PC-9 (cell line): ENCODE results near the gene CD28. TPM values are rescaled to one million over a fixed set of nuclear protein-coding genes. Genes with fewer than 3 reads are reported as not detected.

Source experiments
- BruUV-seq: library from RNA; stranded (reverse); fragments of 400-500 nt; replicated peaks from 2 replicates; lab custom pipeline; 2021; lab: Mats Ljungman, UMichigan
- CTCF ChIA-PET: fragments of 300-600 bp; sonication (Branson Sonifier 250); formaldehyde crosslinking; loops from one replicate; lab custom pipeline; 2022; ENCODE audit warnings: antibody characterized with exemption; lab: Charles Lee
- POLR2A ChIA-PET: fragments of 300-600 bp; sonication (Branson Sonifier 250); formaldehyde crosslinking; loops from one replicate; lab custom pipeline; 2022; ENCODE audit warnings: antibody characterized with exemption; ENCODE audit not compliant: unreplicated experiment; lab: Charles Lee
- DNase-seq, 2 experiments: peaks; one replicate each; pipeline versions ENCODE4 v3.0.0 to v3.0.0-alpha.2; 2015 to 2022; ENCODE audit warnings: mixed read lengths in 1 of 2
- H2AFZ ChIP-seq: fragments of 200-600 bp; sonication (generic); 2 replicates; pipeline ENCODE4 v1.8.1; 2017; ENCODE audit warnings: antibody characterized with exemption
- H3F3A ChIP-seq: fragments of 200-600 bp; sonication (generic); 2 replicates; pipeline ENCODE4 v1.8.1; 2017; ENCODE audit warnings: antibody characterized with exemption, mild to moderate bottlenecking, low read depth; ENCODE audit not compliant: insufficient read depth
- H3K27ac ChIP-seq: fragments of 200-600 bp; sonication (generic); 2 replicates; pipeline ENCODE4 v1.6.1; 2016; ENCODE audit warnings: mixed run types
- H3K27me3 ChIP-seq: fragments of 200-600 bp; sonication (generic); 2 replicates; pipeline ENCODE4 v1.6.1; 2016; ENCODE audit warnings: low read depth, mixed run types; ENCODE audit not compliant: insufficient read depth
- H3K36me3 ChIP-seq: fragments of 200-600 bp; sonication (generic); 2 replicates; pipeline ENCODE4 v1.6.1; 2016; ENCODE audit warnings: low read depth, mixed run types
- H3K4me1 ChIP-seq: fragments of 200-600 bp; sonication (generic); replicated peaks from 2 replicates; pipeline ENCODE4 v1.6.1; 2016; ENCODE audit warnings: mixed run types; ENCODE audit not compliant: insufficient read depth
- H3K4me2 ChIP-seq: fragments of 200-600 bp; sonication (generic); 2 replicates; pipeline ENCODE4 v1.6.1; 2017; ENCODE audit warnings: mixed run types
- H3K4me3 ChIP-seq: fragments of 200-600 bp; sonication (generic); 2 replicates; pipeline ENCODE4 v1.6.1; 2016; ENCODE audit warnings: mixed run types
- H3K79me2 ChIP-seq: fragments of 200-600 bp; sonication (generic); 2 replicates; pipeline ENCODE4 v1.6.1; 2017; ENCODE audit warnings: low read depth, mixed run types
- H3K9me2 ChIP-seq: fragments of 200-600 bp; sonication (generic); 2 replicates; pipeline ENCODE4 v1.8.1; 2017; ENCODE audit warnings: mild to moderate bottlenecking; ENCODE audit not compliant: insufficient read depth
- H3K9me3 ChIP-seq: fragments of 200-600 bp; sonication (generic); 2 replicates; pipeline ENCODE4 v1.8.1; 2016; ENCODE audit warnings: low read depth; ENCODE audit not compliant: insufficient read depth
- H4K20me1 ChIP-seq: fragments of 200-600 bp; sonication (generic); 2 replicates; pipeline ENCODE4 v1.8.1; 2017; ENCODE audit not compliant: insufficient read depth
- CTCF ChIP-seq: fragments of 200-600 bp; sonication (generic); conservative IDR thresholded peaks from 2 replicates; pipeline ENCODE4 v1.6.1; 2017; ENCODE audit warnings: mixed run types, antibody characterized with exemption, mild to moderate bottlenecking, moderate library complexity
- EZH2 ChIP-seq: fragments of 200-600 bp; sonication (generic); IDR thresholded peaks from 2 replicates; pipeline ENCODE4 v1.8.0; 2017; ENCODE audit warnings: antibody characterized with exemption, low read depth
- intact Hi-C: fragments of 100-400 bp; cut with micrococcal nuclease; formaldehyde crosslinking; loops from one replicate; pipeline ENCODE4 v1.10.0; 2022; ENCODE audit not compliant: unreplicated experiment
- total RNA-seq: library from RNA; stranded (reverse); gene quantifications from 2 replicates; pipeline ENCODE4 v1.2.3, GENCODE V29; 2021

The CD28 gene
- total RNA-seq, 1 experiment from 2014 or later, result not detected

- no peak overlapping the region for H2AFZ ChIP-seq
- no peak overlapping the region for H3K27ac ChIP-seq
- POLR2A ChIA-PET, result no interaction called here
- intact Hi-C loops, result no loop called here
- H3K27me3 ChIP-seq, result no peaks in the 10 kb centered on the region
- BruUV-seq, result no TSS peak
- no peaks in the 10 kb centered on the region for H3K4me1 ChIP-seq
- no peaks in the 10 kb centered on the region for H3K79me2 ChIP-seq
- H3K4me2 ChIP-seq, result no peak overlapping the region
- H3K9me3 ChIP-seq, result no peaks in the 10 kb centered on the region
- DNase-seq, result no peak
- no peaks in the 10 kb centered on the region for H3F3A ChIP-seq
- H3K36me3 ChIP-seq, result no peaks in the 10 kb centered on the region
- no peaks in the 10 kb centered on the region for H4K20me1 ChIP-seq
- CTCF ChIA-PET, result no interaction called here
- TF ChIP-seq CTCF, result no peak
- no peak for TF ChIP-seq EZH2
- no peak overlapping the region for H3K4me3 ChIP-seq
- H3K9me2 ChIP-seq, result no peaks in the 10 kb centered on the region
Measured at GRCh38 chr2:203661279-203661908, 45.0 kb upstream of the CD28 start.

- intact Hi-C loops, result no loop called here
- Histone ChIP-seq H3K9me3 (no peaks in the 10 kb centered on the region), H3K79me2 (no peaks in the 10 kb centered on the region), H4K20me1 (no peaks in the 10 kb centered on the region), H3K9me2 (no peaks in the 10 kb centered on the region), H3K4me1 (no peaks in the 10 kb centered on the region), H3K27me3 (no peaks in the 10 kb centered on the region), H3F3A (no peaks in the 10 kb centered on the region), H3K4me2 (no peak overlapping the region), H3K4me3 (no peak overlapping the region), H3K27ac (no peak overlapping the region), H2AFZ (no peak overlapping the region), H3K36me3 (no peaks in the 10 kb centered on the region)
- no peak for DNase-seq
- TF ChIP-seq EZH2 (no peak), CTCF (no peak)
- no TSS peak for BruUV-seq
- POLR2A ChIA-PET, result no interaction called here
- CTCF ChIA-PET, result no interaction called here
Measured at GRCh38 chr2:203662487-203662886, 44.0 kb upstream of the CD28 start.

- ChIA-PET POLR2A (no interaction called here), CTCF (no interaction called here)
- Histone ChIP-seq H3K27ac (no peak overlapping the region), H4K20me1 (no peaks in the 10 kb centered on the region), H3K4me2 (no peak overlapping the region), H3K27me3 (no peaks in the 10 kb centered on the region), H3K36me3 (no peaks in the 10 kb centered on the region), H2AFZ (no peak overlapping the region), H3K4me1 (no peaks in the 10 kb centered on the region), H3F3A (no peaks in the 10 kb centered on the region), H3K9me3 (no peaks in the 10 kb centered on the region), H3K4me3 (no peak overlapping the region), H3K79me2 (no peaks in the 10 kb centered on the region), H3K9me2 (no peaks in the 10 kb centered on the region)
- DNase-seq, result no peak
- BruUV-seq, result no TSS peak
- TF ChIP-seq EZH2 (no peak), CTCF (no peak)
- intact Hi-C loops, result no loop called here
Measured at GRCh38 chr2:203662951-203663350, 43.5 kb upstream of the CD28 start.
